Activated CD8-positive, alpha-beta memory T cell treated with anti-CD3 and anti-CD28 coated beads for 1 hour (primary cell): Measurements from ENCODE around the gene RTF1.

Experiments
- DNase-seq, 2 donors: peaks; one replicate each; pipeline ENCODE4 v3.0.0-alpha.2; 2020; ENCODE audit warnings: low read depth in 1 of 2; ENCODE audit errors: extremely low read depth in 1 of 2

The RTF1 gene

GRCh38 chr15:41502795-41503668 is 86.1 kb downstream of the RTF1 start:
- DNase-seq, result no peak

GRCh38 chr15:41503669-41504010 is 86.7 kb downstream of the RTF1 start:
- DNase-seq, result no peak

- no peak for DNase-seq
These were observed 88.0 kb downstream of the RTF1 start for GRCh38 chr15:41504751-41505492.

- DNase-seq, result no peak
These were observed 88.9 kb downstream of the RTF1 start for GRCh38 chr15:41505776-41506175.

GRCh38 chr15:41506796-41507341 is 90.0 kb downstream of the RTF1 start:
- no peak for DNase-seq

GRCh38 chr15:41507820-41508290 is 91.0 kb downstream of the RTF1 start:
- DNase-seq, result no peak

- DNase-seq, result no peak
These were observed 93.8 kb downstream of the RTF1 start for GRCh38 chr15:41510728-41511127.

GRCh38 chr15:41511331-41511898 is 94.5 kb downstream of the RTF1 start:
- DNase-seq, result no peak

- no peak for DNase-seq
These were observed 95.0 kb downstream of the RTF1 start for GRCh38 chr15:41511899-41512369.

- DNase-seq, result no peak
These were observed 95.6 kb downstream of the RTF1 start for GRCh38 chr15:41512512-41512939.

- no peak for DNase-seq
These were observed 96.1 kb downstream of the RTF1 start for GRCh38 chr15:41512940-41513505.

GRCh38 chr15:41513506-41514227 is 96.8 kb downstream of the RTF1 start, which contains the start of gene LTK:
TSS of gene LTK (minus strand) at chr15:41513827. CDS start at chr15:41513709, 118 bp downstream.
- DNase-seq, result no peak

- no peak for DNase-seq
These were observed 101.1 kb downstream of the RTF1 start for GRCh38 chr15:41517895-41518449.

- DNase-seq, result no peak
These were observed 103.7 kb downstream of the RTF1 start for GRCh38 chr15:41520636-41521035.

- DNase-seq, result no peak
These were observed 104.7 kb downstream of the RTF1 start for GRCh38 chr15:41521614-41522013.

- no peak for DNase-seq
These were observed 106.2 kb downstream of the RTF1 start for GRCh38 chr15:41523097-41523496.

- no peak for DNase-seq
These were observed 113.6 kb downstream of the RTF1 start for GRCh38 chr15:41530363-41530956.
